ENCODE data around the gene SCYGR3. TPM values are rescaled to one million over a fixed set of nuclear protein-coding genes. Genes with fewer than 3 reads are reported as not detected.
"Not testable (repeated sequence)": the region's sequence is repeated elsewhere in the genome, so short reads cannot be mapped to it uniquely, and the experiment has no call there.

SCYGR3 gene
- total RNA-seq, 4 donors from 2014 or later: not detected

GRCh38 chr2:227607941-227608340 lies 6.7 kb downstream of the SCYGR3 start:
- DNase-seq (ENCODE audit: low spot score in 2 of 2): no peak
- no peaks in the 10 kb centered on the region for H3K36me3 ChIP-seq
- H3K4me1 ChIP-seq: no peaks in the 10 kb centered on the region
- no peaks in the 10 kb centered on the region for H3K27me3 ChIP-seq
- no peaks in the 10 kb centered on the region for H3K9me3 ChIP-seq
- H3K27ac ChIP-seq: no peak overlapping the region
- TF ChIP-seq EP300 (IDR thresholded peaks at IDR 0.05) (no peak), CTCF (IDR thresholded peaks at IDR 0.05) (no peak), POLR2A (IDR thresholded peaks at IDR 0.05) (no peak)
- WGBS, 2 donors: 49 to 50% methylated on average over 3 of the region's 3 CpGs
- H3K4me3 ChIP-seq: no peak overlapping the region

- H3K27me3 ChIP-seq: no peaks in the 10 kb centered on the region
- H3K27ac ChIP-seq: no peak overlapping the region
- 75 to 78% methylated on average over 1 of the region's 1 CpG for WGBS, 2 donors
- H3K36me3 ChIP-seq: no peaks in the 10 kb centered on the region
- H3K4me1 ChIP-seq: no peaks in the 10 kb centered on the region
- peak in 1 of 2 donors; percentile 14 for DNase-seq (ENCODE audit: low spot score in 2 of 2)
- H3K9me3 ChIP-seq: no peaks in the 10 kb centered on the region
- TF ChIP-seq EP300 (IDR thresholded peaks at IDR 0.05): peak in 1 of 2 donors; percentile 41
- TF ChIP-seq CTCF (IDR thresholded peaks at IDR 0.05): no peak
- TF ChIP-seq POLR2A (IDR thresholded peaks at IDR 0.05): no peak
- no peak overlapping the region for H3K4me3 ChIP-seq
Measured at GRCh38 chr2:227606476-227606875, 8.2 kb downstream of the SCYGR3 start.

GRCh38 chr2:227602358-227602757 lies 12.3 kb downstream of the SCYGR3 start:
- H3K27ac ChIP-seq: no peak overlapping the region
- no peaks in the 10 kb centered on the region for H3K27me3 ChIP-seq
- no peaks in the 10 kb centered on the region for H3K9me3 ChIP-seq
- 66 to 76% methylated on average over 3 of the region's 3 CpGs for WGBS, 2 donors
- H3K4me3 ChIP-seq: no peak overlapping the region
- TF ChIP-seq CTCF (IDR thresholded peaks at IDR 0.05) (no peak), EP300 (IDR thresholded peaks at IDR 0.05) (no peak), POLR2A (IDR thresholded peaks at IDR 0.05) (no peak)
- H3K4me1 ChIP-seq: no peaks in the 10 kb centered on the region
- no peak for DNase-seq (ENCODE audit: low spot score in 2 of 2)
- H3K36me3 ChIP-seq: no peaks in the 10 kb centered on the region

DNA sequence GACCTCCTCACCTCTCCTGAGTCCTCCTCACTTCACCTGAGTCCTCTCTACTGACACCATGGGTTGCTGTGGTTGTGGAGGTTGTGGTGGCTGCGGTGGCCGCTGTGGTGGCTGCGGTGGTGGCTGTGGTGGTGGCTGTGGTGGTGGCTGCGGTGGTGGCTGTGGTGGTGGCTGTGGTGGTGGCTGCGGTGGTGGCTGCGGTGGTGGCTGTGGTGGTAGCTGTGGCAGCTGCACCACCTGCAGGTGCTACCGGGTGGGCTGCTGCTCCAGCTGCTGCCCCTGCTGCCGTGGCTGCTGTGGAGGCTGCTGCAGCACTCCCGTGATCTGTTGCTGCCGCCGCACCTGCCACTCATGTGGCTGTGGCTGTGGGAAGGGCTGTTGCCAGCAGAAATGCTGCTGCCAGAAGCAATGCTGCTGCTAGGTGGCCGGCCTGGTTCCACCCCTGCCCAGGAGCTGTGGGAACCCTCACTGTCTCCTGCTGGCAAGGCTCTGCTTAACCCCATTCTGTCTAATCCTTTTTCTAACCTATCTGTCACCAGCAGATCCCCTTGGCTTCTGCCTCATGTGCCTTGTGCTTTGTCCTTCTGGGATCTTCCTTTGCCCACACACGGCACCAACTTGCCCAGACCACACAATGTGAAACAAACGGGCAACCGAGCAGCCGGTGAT lies 15.7 kb downstream of the SCYGR3 start, which contains the start of gene SCYGR2:
Gene SCYGR2, plus strand, starts transcription at position 59 of the 669 bp plus-strand sequence. Its CDS starts 0 bp downstream, at position 59.
- H3K27ac ChIP-seq; H3K9me3 ChIP-seq; DNase-seq (ENCODE audit: low spot score in 2 of 2); H3K4me1 ChIP-seq; H3K27me3 ChIP-seq; H3K36me3 ChIP-seq; H3K4me3 ChIP-seq: not testable (repeated sequence)
- WGBS, 2 donors: 87 to 88% methylated on average over 8 to 16 of the region's 16 CpGs

GRCh38 chr2:227597998-227598397 lies 16.6 kb downstream of the SCYGR3 start:
- DNase-seq (ENCODE audit: low spot score in 2 of 2): no peak
- Histone ChIP-seq H3K36me3 (no peaks in the 10 kb centered on the region), H3K9me3 (no peaks in the 10 kb centered on the region), H3K4me1 (no peaks in the 10 kb centered on the region), H3K27me3 (no peaks in the 10 kb centered on the region), H3K27ac (no peak overlapping the region), H3K4me3 (no peak overlapping the region)
- whole genome bisulfite sequencing, 2 donors: 51 to 76% methylated on average over 4 of the region's 4 CpGs
- TF ChIP-seq EP300 (IDR thresholded peaks at IDR 0.05) (no peak), CTCF (IDR thresholded peaks at IDR 0.05) (no peak), POLR2A (IDR thresholded peaks at IDR 0.05) (no peak)
